ENCODE results near the gene C16orf92.

Gene C16orf92, protein sequence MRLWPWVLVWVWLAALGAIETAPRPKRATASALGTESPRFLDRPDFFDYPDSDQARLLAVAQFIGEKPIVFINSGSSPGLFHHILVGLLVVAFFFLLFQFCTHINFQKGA

DNA sequence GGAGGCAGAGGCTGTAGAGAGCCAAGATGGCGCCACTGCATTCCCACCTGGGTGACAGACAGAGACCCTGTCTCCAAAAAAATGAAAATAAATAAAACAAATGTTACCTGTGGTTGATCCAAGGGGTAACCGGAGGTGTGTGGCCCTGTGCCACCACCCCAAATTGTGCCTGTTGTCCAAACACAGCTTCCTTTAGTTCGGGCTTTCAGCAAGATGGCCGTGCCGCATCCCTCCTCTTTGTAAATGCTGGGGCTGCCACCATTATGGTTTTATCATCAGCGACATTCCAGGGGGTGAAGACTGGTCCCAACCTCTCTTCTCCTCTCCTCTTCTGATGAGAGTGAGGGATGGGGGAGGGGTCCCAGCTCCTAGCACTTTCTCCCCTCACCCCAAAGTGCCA, at the start of gene C16orf92:
C16orf92 (plus strand) TSS at position 312 of the 400 bp plus-strand sequence. CDS start 143 bp downstream, outside the sequence.
- DNase-seq (ENCODE audit: low spot score): no peak

DNA sequence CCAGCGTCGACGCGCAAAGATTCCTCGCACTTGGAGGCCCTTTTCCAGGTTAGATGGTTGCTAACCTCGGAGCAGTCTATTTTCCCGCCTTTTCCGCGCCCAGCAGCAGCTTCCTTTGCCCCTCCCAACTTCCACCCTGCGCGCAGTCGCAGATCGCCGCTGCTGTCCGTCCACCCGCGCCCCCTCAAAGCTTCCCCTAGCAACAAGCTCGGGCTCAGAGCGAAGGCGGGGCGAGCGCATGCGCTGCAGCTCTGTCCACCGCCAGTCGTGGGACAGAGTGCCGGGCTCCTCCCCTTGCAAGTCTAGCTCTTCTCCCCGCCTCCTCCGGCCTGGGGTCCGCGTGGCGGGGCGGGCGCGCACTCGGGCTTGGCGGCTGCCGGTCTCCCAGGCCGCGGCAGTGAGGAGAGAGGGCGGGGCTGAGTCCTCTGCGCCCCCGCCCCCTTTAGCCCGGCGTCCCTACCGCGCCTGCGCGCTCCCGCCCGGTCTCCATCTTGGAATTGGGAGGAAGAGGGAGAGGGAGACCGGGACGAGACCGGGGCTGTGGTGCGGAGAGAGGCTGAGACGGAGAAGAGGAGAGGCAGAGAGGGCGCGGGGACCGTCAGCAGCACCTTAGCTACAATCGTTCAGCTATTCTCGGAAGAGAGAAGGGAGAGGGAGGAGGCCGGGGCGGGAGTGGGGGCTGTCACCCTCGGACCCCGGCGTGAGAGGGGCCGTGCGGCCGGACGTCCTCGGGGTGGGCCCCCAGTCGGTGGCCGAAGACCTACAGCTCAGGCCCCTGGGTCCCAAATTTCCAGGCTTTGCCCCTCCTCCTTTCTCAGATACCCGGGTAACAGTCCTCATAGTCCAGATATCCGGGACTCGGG, 49.4 kb upstream of the C16orf92 start, which contains the start of gene TAOK2:
TAOK2 (plus strand) TSS at position 485 of the 863 bp plus-strand sequence. CDS start 3,905 bp downstream, outside the sequence.
- DNase-seq (ENCODE audit: low spot score): peak; percentile 99

- DNase-seq (ENCODE audit: low spot score): peak; percentile 63
Observed at GRCh38 chr16:29974291-29975133, 48.5 kb upstream of the C16orf92 start.

GRCh38 chr16:29975134-29975538, 47.9 kb upstream of the C16orf92 start:
- DNase-seq (ENCODE audit: low spot score): no peak

- DNase-seq (ENCODE audit: low spot score): no peak
Observed at GRCh38 chr16:29975811-29976511, 47.0 kb upstream of the C16orf92 start.

DNA sequence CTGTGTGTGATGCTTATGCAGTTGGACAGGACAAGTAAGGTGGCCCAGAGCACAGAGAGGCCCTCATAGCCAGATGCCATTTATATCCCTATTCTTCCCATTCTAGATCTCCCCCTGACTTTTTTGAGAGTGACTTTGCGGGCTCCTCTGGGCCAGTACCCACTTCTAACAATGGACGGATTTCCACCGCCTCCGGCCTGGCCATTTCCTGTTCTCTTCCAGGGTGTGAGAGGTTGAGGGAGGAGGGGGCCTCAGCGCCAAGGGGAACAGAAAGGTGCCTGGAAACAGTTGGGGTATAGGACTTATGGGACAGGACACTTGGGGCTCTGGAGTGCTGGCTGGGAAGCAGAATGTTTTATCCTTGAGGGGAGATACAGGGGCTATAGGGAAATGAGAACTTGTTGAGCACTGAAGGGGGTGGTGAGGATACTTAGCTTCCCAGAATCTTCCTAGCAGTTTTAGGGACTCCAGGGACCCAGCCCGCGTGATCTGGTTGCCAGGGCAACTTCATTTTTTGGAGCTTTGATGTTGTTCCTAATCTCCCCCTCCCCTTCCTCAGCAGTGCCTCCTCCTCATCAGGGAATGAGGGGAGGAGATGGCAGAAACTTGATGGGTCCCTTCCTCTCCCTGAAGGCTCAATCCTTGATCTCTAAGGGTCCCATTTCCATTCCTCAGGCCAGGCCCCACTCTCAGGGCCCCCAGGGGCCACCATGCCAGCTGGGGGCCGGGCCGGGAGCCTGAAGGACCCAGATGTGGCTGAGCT, 45.8 kb upstream of the C16orf92 start:
- DNase-seq (ENCODE audit: low spot score): peak; percentile 52

- no peak for DNase-seq (ENCODE audit: low spot score)
Observed at GRCh38 chr16:29978081-29978480, 44.9 kb upstream of the C16orf92 start.

- no peak for DNase-seq (ENCODE audit: low spot score)
Observed at GRCh38 chr16:29978564-29979270, 44.3 kb upstream of the C16orf92 start.

GRCh38 chr16:29982560-29983419, 40.2 kb upstream of the C16orf92 start:
- no peak for DNase-seq (ENCODE audit: low spot score)

- DNase-seq (ENCODE audit: low spot score): no peak
Observed at GRCh38 chr16:29983420-29984136, 39.4 kb upstream of the C16orf92 start.

DNA sequence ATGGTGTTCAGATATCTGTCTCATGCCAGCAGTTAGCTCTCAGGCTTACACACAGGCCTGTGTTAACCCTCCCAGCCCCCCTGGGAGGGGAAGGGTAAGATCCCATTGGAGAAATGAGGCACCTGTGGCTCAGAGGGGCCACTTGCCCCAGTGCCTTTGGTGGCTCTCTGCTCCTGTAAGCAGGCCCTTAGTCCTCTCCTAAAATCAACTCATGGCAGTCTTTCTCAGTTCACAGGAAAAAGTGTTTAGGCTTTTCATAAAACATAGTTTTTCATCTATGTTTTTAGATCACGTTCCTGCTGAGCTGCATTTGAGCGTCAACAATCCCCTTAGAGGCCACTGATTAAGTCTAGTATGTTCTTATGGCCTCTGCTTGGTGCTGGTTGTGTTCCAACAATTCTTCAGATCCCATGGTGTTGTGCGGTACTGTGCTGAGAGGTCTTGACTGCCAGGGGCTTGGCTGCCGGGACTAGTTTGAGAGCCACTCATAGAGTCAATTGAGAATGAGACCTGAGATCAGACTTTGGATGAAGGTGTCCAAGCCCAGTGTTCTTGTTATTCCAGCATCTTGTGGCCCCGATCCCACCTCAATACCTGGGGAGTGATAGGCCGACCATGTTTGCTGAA, 38.7 kb upstream of the C16orf92 start:
- no peak for DNase-seq (ENCODE audit: low spot score)

DNA sequence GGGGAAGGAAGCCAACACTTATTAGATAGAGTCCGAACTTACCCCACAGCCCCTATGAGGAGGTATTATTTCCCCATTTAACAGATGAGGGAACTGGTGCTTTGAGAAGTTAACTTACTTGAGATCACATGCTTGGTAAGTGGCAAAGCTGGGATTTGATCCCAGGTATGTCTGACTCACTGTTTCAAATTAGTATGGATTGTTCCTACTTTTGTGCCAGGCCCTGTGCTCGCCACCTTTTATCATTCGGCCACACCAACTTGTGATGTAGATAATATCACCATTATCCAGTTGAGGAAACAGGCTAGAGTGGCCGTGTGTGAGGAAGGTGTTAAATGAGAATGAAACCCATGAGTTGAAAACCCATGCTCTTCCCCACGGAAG, 38.2 kb upstream of the C16orf92 start:
- no peak for DNase-seq (ENCODE audit: low spot score)

GRCh38 chr16:29985271-29985811, 37.7 kb upstream of the C16orf92 start:
- DNase-seq (ENCODE audit: low spot score): no peak

- no peak for DNase-seq (ENCODE audit: low spot score)
Observed at GRCh38 chr16:29986231-29986630, 36.8 kb upstream of the C16orf92 start.

DNA sequence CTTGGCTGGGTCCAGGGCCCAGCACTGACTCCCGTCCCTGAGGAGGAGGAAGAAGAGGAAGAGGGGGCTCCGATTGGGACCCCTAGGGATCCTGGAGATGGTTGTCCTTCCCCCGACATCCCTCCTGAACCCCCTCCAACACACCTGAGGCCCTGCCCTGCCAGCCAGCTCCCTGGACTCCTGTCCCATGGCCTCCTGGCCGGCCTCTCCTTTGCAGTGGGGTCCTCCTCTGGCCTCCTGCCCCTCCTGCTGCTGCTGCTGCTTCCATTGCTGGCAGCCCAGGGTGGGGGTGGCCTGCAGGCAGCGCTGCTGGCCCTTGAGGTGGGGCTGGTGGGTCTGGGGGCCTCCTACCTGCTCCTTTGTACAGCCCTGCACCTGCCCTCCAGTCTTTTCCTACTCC, 36.1 kb upstream of the C16orf92 start:
- no peak for DNase-seq (ENCODE audit: low spot score)

DNA sequence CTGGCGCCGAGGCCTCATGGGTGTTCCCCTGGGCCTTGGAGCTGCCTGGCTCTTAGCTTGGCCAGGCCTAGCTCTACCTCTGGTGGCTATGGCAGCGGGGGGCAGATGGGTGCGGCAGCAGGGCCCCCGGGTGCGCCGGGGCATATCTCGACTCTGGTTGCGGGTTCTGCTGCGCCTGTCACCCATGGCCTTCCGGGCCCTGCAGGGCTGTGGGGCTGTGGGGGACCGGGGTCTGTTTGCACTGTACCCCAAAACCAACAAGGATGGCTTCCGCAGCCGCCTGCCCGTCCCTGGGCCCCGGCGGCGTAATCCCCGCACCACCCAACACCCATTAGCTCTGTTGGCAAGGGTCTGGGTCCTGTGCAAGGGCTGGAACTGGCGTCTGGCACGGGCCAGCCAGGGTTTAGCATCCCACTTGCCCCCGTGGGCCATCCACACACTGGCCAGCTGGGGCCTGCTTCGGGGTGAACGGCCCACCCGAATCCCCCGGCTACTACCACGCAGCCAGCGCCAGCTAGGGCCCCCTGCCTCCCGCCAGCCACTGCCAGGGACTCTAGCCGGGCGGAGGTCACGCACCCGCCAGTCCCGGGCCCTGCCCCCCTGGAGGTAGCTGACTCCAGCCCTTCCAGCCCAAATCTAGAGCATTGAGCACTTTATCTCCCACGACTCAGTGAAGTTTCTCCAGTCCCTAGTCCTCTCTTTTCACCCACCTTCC, 35.5 kb upstream of the C16orf92 start:
- DNase-seq (ENCODE audit: low spot score): no peak

DNA sequence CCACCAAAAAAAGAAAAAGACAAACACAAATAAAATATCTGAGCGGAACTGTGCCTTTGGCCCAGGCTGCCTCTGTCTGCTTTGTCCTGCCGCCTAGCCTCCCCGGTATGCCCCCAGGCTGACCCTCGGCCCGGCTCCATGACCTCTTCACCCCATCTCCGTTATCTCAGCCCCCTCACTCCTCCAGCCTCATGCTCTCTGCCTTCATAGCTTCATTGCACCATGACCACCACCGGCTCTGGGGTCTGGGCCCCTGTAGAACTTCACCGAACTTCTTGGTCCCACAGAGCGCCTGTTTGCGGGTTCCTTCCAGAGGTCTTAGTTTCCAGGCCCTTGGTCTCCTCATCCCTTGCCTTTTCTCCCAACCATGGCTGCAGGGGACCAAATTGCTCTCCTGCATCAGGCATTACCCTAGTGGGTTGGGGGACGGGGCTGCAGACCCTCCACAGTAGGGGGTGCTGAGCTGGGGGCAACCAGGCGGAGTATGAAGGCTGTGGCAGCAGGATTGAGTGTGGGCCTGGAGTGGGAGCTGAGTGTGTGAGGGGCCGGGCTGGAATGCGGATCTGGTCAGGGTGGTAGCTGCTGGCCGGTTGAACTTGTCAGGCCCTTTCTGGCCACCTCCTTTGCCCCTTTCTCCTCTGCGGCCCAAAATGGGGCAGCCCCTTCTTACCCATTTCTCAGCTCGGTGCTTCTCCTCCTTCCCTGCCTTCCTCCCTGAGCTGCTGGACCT, 34.5 kb upstream of the C16orf92 start:
- no peak for DNase-seq (ENCODE audit: low spot score)
